CD4-positive, alpha-beta memory T cell (primary cell): ENCODE results near the gene WNT3A. TPM values are rescaled to one million over a fixed set of nuclear protein-coding genes. Genes with fewer than 3 reads are reported as not detected.

Experiments
- CTCF ChIA-PET: fragments of 350-600 bp; sonication (Branson Sonifier 250); formaldehyde crosslinking; loops from one replicate; lab custom pipeline; 2021; ENCODE audit warnings: inconsistent platforms; ENCODE audit not compliant: partially characterized antibody; lab: Charles Lee
- POLR2A ChIA-PET: fragments of 350-600 bp; sonication (Branson Sonifier 250); formaldehyde crosslinking; loops from one replicate; lab custom pipeline; 2021; ENCODE audit not compliant: partially characterized antibody; lab: Charles Lee
- DNase-seq, 5 donors: peaks; one replicate each; pipeline versions ENCODE4 v3.0.0 to v3.0.0-alpha.2; 2020 to 2022; ENCODE audit warnings: mixed read lengths in 1 of 5
- H3K27ac ChIP-seq: one replicate; pipeline ENCODE4 v1.7.0; 2013; ENCODE audit warnings: low read depth, low read length
- H3K27me3 ChIP-seq: 2 replicates; pipeline ENCODE4 v1.7.0; 2013; ENCODE audit warnings: mild to moderate bottlenecking, low read length, moderate library complexity; ENCODE audit not compliant: insufficient read depth
- H3K36me3 ChIP-seq: 2 replicates; pipeline ENCODE4 v1.7.0; 2013; ENCODE audit warnings: mild to moderate bottlenecking, low read length, moderate library complexity; ENCODE audit not compliant: insufficient read depth
- H3K4me1 ChIP-seq: 2 replicates; pipeline ENCODE4 v1.7.0; 2013; ENCODE audit warnings: mild to moderate bottlenecking, low read length, moderate library complexity; ENCODE audit not compliant: insufficient read depth
- H3K4me3 ChIP-seq, 2 donors: one replicate each; pipeline ENCODE4 v1.7.0; 2013; ENCODE audit warnings: low read length in 2 of 2, mild to moderate bottlenecking in 1 of 2
- H3K9me3 ChIP-seq, 2 donors: one replicate each; pipeline ENCODE4 v1.7.0; 2013; ENCODE audit warnings: low read length in 2 of 2, control low read depth in 1 of 2; ENCODE audit not compliant: control insufficient read depth in 1 of 2
- H3K27ac Mint-ChIP-seq, 7 donors: one replicate each; pipeline ENCODE4 v1.8.0; 2020 to 2021; ENCODE audit warnings: mixed read lengths in 7 of 7, mild to moderate bottlenecking in 6 of 7, inconsistent platforms in 3 of 7, moderate library complexity in 3 of 7
- H3K27me3 Mint-ChIP-seq, 2 donors: one replicate each; pipeline ENCODE4 v1.8.0; 2020 to 2021; ENCODE audit warnings: mixed read lengths in 2 of 2
- H3K36me3 Mint-ChIP-seq, 2 donors: one replicate each; pipeline ENCODE4 v1.8.0; 2020 to 2021; ENCODE audit warnings: mixed read lengths in 2 of 2, inconsistent platforms in 1 of 2, mild to moderate bottlenecking in 1 of 2
- H3K4me1 Mint-ChIP-seq, 4 donors: one replicate each; pipeline ENCODE4 v1.8.0; 2020 to 2021; ENCODE audit warnings: mixed read lengths in 4 of 4, mild to moderate bottlenecking in 1 of 4
- H3K4me3 Mint-ChIP-seq, 8 donors: one replicate each; pipeline ENCODE4 v1.8.0; 2020 to 2021; ENCODE audit warnings: mixed read lengths in 8 of 8, mild to moderate bottlenecking in 7 of 8, moderate library complexity in 6 of 8, inconsistent platforms in 3 of 8
- H3K9me3 Mint-ChIP-seq, 8 donors: one replicate each; pipeline ENCODE4 v1.8.0; 2020 to 2021; ENCODE audit warnings: mixed read lengths in 8 of 8, mild to moderate bottlenecking in 5 of 8, inconsistent platforms in 3 of 8, moderate library complexity in 1 of 8
- intact Hi-C: fragments of 100-400 bp; cut with micrococcal nuclease; formaldehyde crosslinking; loops from one replicate; pipeline ENCODE4 v1.15.1; 2023
- polyA plus RNA-seq, 2 donors: library from polyadenylated mRNA; unstranded; fragments of 300-500 nt; fragmentation: Illumina TruSeq; gene quantifications; one replicate each; pipeline ENCODE4 v1.2.3, GENCODE V29; 2021
- total RNA-seq, 2 experiments: library from RNA; stranded (reverse); gene quantifications; one replicate each; pipeline ENCODE4 v1.2.3, GENCODE V29; 2021

The WNT3A gene
- total and polyA plus RNA-seq, 4 experiments from 2014 or later: not detected

DNA sequence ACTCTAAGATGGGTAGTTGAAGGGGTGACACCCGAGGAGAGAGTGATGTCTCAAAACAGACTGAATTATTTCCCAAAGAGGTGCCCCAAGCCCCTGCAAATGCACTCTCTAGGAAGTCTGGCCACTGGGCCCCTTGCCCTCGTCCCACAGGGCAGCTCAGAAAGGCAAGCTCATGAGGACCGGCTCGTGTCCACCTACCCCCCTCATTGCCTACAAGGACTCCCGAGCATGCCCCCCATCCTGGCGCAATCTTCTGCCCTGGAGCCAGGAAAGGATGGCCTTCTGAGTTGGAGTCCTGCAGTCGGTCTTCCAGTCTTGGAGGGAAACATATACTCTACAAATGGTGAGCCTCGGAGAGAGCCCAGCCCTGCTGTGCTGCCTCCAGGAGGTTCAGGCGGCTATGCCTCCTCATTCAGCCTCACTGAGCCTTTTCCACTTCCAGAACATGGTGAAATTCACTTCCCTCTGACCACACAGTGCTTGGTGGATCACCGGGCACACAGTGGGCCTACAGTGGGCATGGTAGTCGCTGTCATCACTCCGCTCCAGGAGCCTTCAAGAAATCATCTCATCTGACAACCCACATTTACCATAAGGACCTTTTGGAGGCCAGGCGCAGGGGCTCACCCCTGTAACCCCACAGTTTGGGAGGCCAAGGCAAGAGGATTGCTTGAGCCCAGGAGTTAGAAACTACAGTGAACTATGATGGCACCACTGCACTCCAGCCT lies 5.8 kb upstream of the WNT3A start:
- ChIA-PET CTCF (no interaction called here), POLR2A (no interaction called here)
- peaks cover 0 to 31% (median 18%) of the 10 kb centered on the region in 8 donors for H3K9me3 Mint-ChIP-seq
- no peaks in the 10 kb centered on the region for H3K36me3 Mint-ChIP-seq
- H3K36me3 ChIP-seq: no peaks in the 10 kb centered on the region
- H3K4me1 Mint-ChIP-seq: peaks cover 0 to 7% (median 0%) of the 10 kb centered on the region in 4 donors
- H3K27ac ChIP-seq: no peak overlapping the region
- no peak for DNase-seq
- H3K4me1 ChIP-seq: no peaks in the 10 kb centered on the region
- H3K27me3 Mint-ChIP-seq: peaks cover 27 to 38% of the 10 kb centered on the region in 2 donors
- H3K27me3 ChIP-seq: peaks cover 20% of the 10 kb centered on the region
- no peak overlapping the region for H3K4me3 Mint-ChIP-seq
- H3K9me3 ChIP-seq: peaks cover 0 to 8% of the 10 kb centered on the region in 2 donors
- intact Hi-C loops: no loop called here
- no peak overlapping the region for H3K4me3 ChIP-seq
- no peak overlapping the region for H3K27ac Mint-ChIP-seq

DNA sequence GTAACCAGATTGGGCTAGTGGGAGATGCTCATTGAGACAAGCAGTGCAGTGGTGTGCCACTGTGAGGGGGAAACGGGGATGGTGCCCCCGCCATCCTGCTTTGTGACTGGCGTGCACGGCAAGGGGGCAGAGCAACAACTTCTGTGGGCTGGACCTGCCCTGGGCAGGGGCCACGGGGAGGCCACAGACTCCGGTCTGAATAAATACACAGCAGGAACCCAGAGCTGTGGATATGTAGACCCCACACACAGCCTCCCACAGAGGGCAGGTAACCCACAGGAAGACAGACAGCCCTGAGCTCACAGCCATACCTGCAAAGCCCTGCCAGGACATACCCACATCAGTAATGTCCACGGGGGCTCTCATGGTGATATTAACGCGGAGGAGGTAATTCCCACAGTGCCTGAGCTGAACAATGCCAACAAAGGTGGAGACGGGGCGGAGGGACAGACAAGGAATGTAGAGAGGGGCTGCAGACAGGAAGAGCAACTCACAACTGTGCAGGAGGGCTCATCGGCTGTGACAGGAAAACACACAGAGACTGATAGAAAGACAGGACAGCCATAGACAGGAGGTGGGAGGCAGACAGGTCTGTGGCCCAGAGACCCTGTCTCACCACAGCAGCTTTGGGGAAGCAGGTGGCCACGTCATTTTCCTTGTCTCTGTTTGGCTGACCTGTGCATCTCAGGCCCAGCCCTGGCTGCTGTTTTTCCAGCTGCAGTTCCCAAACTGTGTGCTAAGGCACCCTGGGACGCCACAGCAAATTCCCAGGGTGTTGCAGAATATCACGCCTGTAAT lies 4.9 kb upstream of the WNT3A start:
- ChIA-PET POLR2A (no interaction called here), CTCF (no interaction called here)
- H3K27ac ChIP-seq: no peak overlapping the region
- DNase-seq: no peak
- no peak overlapping the region for H3K4me3 ChIP-seq
- Mint-ChIP-seq H3K9me3 (peaks cover 0 to 21% (median 8%) of the 10 kb centered on the region in 8 donors), H3K36me3 (no peaks in the 10 kb centered on the region), H3K27ac (no peak overlapping the region), H3K27me3 (peaks cover 29 to 42% of the 10 kb centered on the region in 2 donors), H3K4me1 (peaks cover 0 to 10% (median 0%) of the 10 kb centered on the region in 4 donors), H3K4me3 (no peak overlapping the region)
- no peaks in the 10 kb centered on the region for H3K4me1 ChIP-seq
- peaks cover 20% of the 10 kb centered on the region for H3K27me3 ChIP-seq
- H3K36me3 ChIP-seq: no peaks in the 10 kb centered on the region
- peaks cover 0 to 6% of the 10 kb centered on the region in 2 donors for H3K9me3 ChIP-seq
- intact Hi-C loops: no loop called here

DNA sequence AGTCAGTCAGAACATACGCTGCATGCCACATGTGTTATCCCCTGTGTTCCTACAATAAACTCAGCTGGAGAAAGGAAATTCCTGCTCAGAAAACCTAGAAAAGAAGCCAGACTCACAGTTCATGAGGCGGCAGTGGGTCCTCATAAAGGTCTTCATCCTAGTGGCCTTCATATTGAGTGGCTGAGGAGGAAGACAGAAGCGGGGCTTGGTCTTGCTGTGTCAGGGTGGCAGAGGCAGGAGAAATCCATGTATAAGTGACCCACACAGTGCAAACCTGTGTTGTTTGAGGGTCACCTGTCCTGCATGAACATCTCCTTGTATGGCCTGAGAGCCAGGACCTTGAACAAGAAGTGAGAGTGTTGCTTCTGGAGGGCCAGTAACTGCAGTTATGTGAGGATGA lies 4.0 kb upstream of the WNT3A start:
- H3K4me1 Mint-ChIP-seq: peaks cover 0 to 10% (median 2%) of the 10 kb centered on the region in 4 donors
- no peak overlapping the region for H3K27ac Mint-ChIP-seq
- Histone ChIP-seq H3K4me3 (no peak overlapping the region), H3K27ac (no peak overlapping the region), H3K9me3 (peaks cover 0 to 6% of the 10 kb centered on the region in 2 donors), H3K36me3 (no peaks in the 10 kb centered on the region), H3K27me3 (peaks cover 20% of the 10 kb centered on the region), H3K4me1 (peaks cover 7% of the 10 kb centered on the region)
- no peak for DNase-seq
- peaks cover 32 to 45% of the 10 kb centered on the region in 2 donors for H3K27me3 Mint-ChIP-seq
- POLR2A ChIA-PET: no interaction called here
- peaks cover 0 to 16% (median 5%) of the 10 kb centered on the region in 8 donors for H3K9me3 Mint-ChIP-seq
- no peaks in the 10 kb centered on the region for H3K36me3 Mint-ChIP-seq
- no peak overlapping the region for H3K4me3 Mint-ChIP-seq
- intact Hi-C loops: no loop called here
- CTCF ChIA-PET: no interaction called here

DNA sequence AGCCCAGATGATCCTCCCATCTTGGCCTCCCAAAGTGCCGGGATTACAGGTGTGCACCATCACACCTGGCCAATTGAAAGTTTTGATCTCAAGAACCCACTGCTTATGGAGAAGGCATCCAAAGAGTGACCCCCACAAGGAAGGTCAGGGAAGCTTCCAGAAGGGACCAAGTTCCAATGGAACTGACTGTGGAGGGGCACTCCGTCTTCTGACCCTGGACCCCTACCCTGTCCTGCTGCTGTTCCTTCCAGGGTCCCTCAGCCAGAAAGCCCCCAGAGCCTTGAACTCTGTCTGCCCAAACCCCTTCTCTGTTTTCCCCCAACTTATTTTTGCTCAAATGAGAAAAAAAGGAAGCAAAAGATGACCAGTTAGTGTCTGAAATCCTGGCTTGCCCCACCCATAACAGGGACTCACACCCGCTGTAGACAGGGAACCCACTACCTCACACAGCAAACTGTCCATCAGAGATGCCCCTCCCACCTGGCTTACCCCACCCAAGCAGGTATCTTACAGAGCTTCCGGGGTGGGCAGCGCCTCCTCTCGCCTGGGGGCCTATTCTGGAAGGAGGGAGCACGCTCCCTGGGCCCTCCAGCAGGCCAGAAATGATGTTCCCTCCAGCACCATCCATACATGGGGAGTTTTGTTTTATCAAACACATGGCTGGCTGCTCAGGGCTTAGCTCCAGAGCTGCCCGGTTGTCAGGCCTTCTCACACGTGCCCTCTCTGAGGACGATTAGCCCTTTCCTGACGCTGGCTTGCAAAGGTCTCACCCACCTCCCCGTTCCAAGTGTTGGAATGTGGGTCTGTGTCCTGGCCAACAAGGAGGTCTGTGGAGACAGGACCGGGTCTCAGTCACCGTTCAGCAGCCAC lies 3.1 kb upstream of the WNT3A start:
- no peak for DNase-seq
- Histone ChIP-seq H3K36me3 (no peaks in the 10 kb centered on the region), H3K27ac (no peak overlapping the region), H3K4me3 (no peak overlapping the region), H3K9me3 (no peaks in the 10 kb centered on the region), H3K27me3 (peaks cover 20% of the 10 kb centered on the region), H3K4me1 (peaks cover 8% of the 10 kb centered on the region)
- Mint-ChIP-seq H3K36me3 (no peaks in the 10 kb centered on the region), H3K9me3 (peaks cover 0 to 8% (median 0%) of the 10 kb centered on the region in 8 donors), H3K27ac (no peak overlapping the region), H3K4me3 (no peak overlapping the region), H3K27me3 (peaks cover 33 to 48% of the 10 kb centered on the region in 2 donors), H3K4me1 (peaks cover 2 to 12% (median 2%) of the 10 kb centered on the region in 4 donors)
- intact Hi-C loops: no loop called here
- ChIA-PET POLR2A (no interaction called here), CTCF (interaction anchor here (1.1 to 1.2 kb wide), 2 partner anchors 9 to 682 kb away, joined by 3 read pairs; no protein-coding TSS in a partner anchor)

DNA sequence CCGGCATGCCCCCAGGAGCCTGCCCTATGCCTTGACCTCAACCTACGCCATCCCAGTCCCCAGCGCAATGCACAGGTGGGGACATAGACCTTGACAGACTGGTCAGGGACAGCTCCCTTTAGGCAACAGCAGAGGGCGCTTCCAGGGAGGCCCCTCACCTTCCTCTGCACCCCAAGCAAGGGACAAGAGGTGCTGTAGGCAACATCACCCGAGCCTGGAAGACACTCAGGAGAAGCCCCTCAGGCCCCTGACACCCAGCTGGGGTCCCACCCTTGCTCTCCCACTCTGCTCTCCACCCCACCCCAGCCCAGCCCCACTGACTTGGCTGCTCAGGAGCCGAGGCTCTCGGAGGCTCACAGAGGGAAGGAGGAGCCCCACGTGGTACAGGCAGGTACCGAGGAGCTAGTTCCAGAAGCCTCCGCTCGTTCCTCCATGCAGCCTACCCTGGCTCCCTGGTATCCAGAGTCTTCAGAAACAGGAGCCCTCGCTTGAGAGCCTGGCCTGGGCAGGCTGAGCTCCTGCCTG lies 2.4 kb upstream of the WNT3A start:
- POLR2A ChIA-PET: no interaction called here
- peak in 1 of 5 donors; percentile 11 for DNase-seq
- Histone ChIP-seq H3K36me3 (no peaks in the 10 kb centered on the region), H3K27ac (no peak overlapping the region), H3K9me3 (no peaks in the 10 kb centered on the region), H3K4me3 (no peak overlapping the region), H3K27me3 (peaks cover 27% of the 10 kb centered on the region), H3K4me1 (peaks cover 10% of the 10 kb centered on the region)
- peaks cover 36 to 49% of the 10 kb centered on the region in 2 donors for H3K27me3 Mint-ChIP-seq
- H3K4me1 Mint-ChIP-seq: peaks cover 4 to 17% (median 6%) of the 10 kb centered on the region in 4 donors
- H3K27ac Mint-ChIP-seq: no peak overlapping the region
- CTCF ChIA-PET: interaction anchor here (1.1 to 1.2 kb wide), 2 partner anchors 9 to 683 kb away, joined by 3 read pairs; no protein-coding TSS in a partner anchor
- H3K4me3 Mint-ChIP-seq: no peak overlapping the region
- H3K36me3 Mint-ChIP-seq: no peaks in the 10 kb centered on the region
- intact Hi-C loops: no loop called here
- peaks cover 0 to 2% (median 0%) of the 10 kb centered on the region in 8 donors for H3K9me3 Mint-ChIP-seq

DNA sequence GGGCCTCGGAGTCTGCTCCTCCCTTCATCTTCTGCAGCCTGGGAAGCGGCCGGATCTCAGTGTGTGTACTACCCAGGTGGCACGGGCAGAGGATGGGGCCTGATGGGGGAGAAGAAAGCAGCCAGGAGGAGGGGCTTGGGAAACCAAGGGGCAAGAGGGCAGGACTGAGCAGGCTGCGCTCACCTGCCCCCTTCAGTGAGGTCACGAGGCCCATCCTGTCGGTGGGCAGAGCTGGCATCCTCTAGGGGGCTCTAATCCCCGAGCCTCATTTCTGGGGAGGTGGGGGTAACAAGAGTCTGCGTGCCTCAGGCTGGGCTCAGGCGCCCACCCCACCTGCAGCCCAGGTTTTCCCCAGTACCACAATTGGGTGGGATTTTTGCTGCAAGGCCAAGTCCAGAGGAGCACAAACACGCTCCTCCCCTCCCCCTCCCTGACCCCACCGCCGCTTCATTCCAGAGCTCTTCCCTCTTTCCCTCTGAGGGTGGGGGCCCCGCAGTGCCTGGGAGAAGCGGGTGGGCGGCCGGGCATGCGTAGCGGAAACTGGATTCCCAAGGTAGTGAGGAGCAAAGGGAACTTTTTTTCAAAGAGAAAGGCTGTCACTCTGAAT lies 1.8 kb upstream of the WNT3A start:
- Histone ChIP-seq H3K36me3 (no peaks in the 10 kb centered on the region), H3K4me3 (no peak overlapping the region), H3K27ac (no peak overlapping the region), H3K27me3 (peaks cover 28% of the 10 kb centered on the region), H3K9me3 (no peaks in the 10 kb centered on the region), H3K4me1 (peaks cover 14% of the 10 kb centered on the region)
- peaks cover 4 to 22% (median 9%) of the 10 kb centered on the region in 4 donors for H3K4me1 Mint-ChIP-seq
- POLR2A ChIA-PET: no interaction called here
- no peak overlapping the region for H3K27ac Mint-ChIP-seq
- intact Hi-C loops: no loop called here
- no peaks in the 10 kb centered on the region for H3K36me3 Mint-ChIP-seq
- CTCF ChIA-PET: interaction anchor here (1.1 to 1.2 kb wide), 2 partner anchors 8 to 684 kb away, joined by 3 read pairs; no protein-coding TSS in a partner anchor
- DNase-seq: no peak
- H3K4me3 Mint-ChIP-seq: peak overlapping the region in 1 of 8 donors; percentile 27
- H3K27me3 Mint-ChIP-seq: peaks cover 38 to 52% of the 10 kb centered on the region in 2 donors
- peaks cover 0 to 2% (median 0%) of the 10 kb centered on the region in 8 donors for H3K9me3 Mint-ChIP-seq
